Measurements from ENCODE around the gene OSBPL1A. TPM values are rescaled to one million over a fixed set of nuclear protein-coding genes. Genes with fewer than 3 reads are reported as not detected.
A peak's percentile ranks its signal among the peaks of the same experiment; 100 is the strongest.

Gene OSBPL1A
- total RNA-seq, 1 experiment from 2014 or later = 28.9 TPM

DNA sequence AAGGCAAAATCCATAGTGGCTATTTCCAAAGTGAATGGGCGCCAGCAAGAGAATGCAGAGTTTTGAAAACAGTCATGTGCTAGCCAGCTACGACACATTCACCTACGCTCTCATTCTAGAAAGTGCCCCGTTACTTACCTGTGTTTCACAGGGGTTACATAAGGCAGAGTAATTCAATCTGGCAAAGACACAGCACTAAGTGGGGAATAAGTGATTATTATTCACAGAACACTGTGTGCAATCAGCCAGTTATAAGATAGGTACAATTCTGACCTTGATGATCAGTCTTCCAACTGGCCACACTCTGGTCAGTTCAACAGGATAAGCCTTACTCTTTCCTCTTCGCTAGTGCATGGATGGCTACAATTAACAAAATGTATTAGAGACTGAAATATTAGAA lies 152.9 kb downstream of the OSBPL1A start:
- in situ Hi-C loops (cut with HindIII; ENCODE audit: low pct_unique_long_range_greater_than_20kb, low sequenced_read_pairs) = no loop called here
- no peak for DNase-seq (ENCODE audit: low read depth)

DNA sequence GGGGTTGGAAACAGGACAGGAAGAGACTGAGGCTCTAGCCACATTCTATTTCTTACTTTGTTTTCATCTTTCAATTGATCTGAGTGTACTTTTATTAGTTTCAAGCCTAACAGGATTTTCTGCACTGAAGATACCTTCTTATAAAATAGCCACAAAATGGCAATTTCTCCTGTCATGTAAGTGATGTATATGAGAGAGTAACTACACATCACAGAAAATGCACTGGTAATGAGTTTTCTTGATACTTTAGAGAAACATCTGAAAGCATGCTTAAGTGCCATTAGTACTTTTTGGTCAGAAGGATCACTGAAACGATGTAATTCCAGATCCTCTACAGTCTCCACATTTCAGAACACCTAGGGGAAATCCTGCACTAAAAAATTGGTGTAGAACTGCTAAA lies 153.9 kb downstream of the OSBPL1A start:
- in situ Hi-C loops (cut with HindIII; ENCODE audit: low pct_unique_long_range_greater_than_20kb, low sequenced_read_pairs) = no loop called here
- DNase-seq (ENCODE audit: low read depth) = no peak

- in situ Hi-C loops (cut with HindIII; ENCODE audit: low pct_unique_long_range_greater_than_20kb, low sequenced_read_pairs) = no loop called here
- no peak for DNase-seq (ENCODE audit: low read depth)
Measured at GRCh38 chr18:24239341-24239740, 158.3 kb downstream of the OSBPL1A start.

DNA sequence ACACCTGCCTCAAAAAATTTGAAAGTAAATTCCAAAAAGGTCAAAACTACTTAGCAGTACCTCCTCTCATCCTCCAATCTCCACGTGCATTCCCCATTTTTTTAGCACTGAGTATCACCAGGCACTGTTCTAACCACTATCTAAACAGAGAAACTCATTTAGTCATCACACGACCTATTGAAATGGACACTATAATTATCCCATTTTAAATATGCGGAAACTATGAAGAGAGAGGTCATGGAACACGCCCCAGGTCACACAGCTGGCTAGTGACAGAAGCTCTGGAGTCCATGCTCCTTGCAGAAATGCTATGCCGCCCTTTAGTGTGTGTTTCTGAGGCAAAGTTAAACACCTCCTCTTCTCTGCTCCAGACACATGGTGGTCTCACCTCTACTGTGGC lies 159.2 kb downstream of the OSBPL1A start:
- DNase-seq (ENCODE audit: low read depth) = no peak
- in situ Hi-C loops (cut with HindIII; ENCODE audit: low pct_unique_long_range_greater_than_20kb, low sequenced_read_pairs) = no loop called here

- no peak for DNase-seq (ENCODE audit: low read depth)
- in situ Hi-C loops (cut with HindIII; ENCODE audit: low pct_unique_long_range_greater_than_20kb, low sequenced_read_pairs) = no loop called here
Measured at GRCh38 chr18:24234850-24235418, 162.7 kb downstream of the OSBPL1A start.

DNA sequence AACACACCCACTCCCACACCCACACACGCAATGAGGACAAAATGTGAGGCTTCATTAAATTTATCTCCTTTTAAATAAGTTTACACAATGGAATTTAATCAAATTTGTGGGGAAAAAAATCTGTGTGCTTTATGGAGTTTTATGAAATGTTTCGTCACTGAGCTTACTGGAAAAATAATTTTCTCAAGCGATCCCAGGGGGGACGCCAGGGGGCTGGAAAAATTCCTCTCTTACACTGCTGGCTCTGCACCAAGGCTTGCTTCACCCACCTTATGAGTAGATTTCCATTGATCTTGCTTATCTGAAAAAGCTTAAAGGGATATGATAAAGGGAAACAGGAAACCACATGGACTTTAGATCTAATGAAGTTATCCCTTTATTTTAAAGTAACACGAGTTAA lies 163.3 kb downstream of the OSBPL1A start:
- in situ Hi-C loops (cut with HindIII; ENCODE audit: low pct_unique_long_range_greater_than_20kb, low sequenced_read_pairs) = no loop called here
- DNase-seq (ENCODE audit: low read depth) = no peak

DNA sequence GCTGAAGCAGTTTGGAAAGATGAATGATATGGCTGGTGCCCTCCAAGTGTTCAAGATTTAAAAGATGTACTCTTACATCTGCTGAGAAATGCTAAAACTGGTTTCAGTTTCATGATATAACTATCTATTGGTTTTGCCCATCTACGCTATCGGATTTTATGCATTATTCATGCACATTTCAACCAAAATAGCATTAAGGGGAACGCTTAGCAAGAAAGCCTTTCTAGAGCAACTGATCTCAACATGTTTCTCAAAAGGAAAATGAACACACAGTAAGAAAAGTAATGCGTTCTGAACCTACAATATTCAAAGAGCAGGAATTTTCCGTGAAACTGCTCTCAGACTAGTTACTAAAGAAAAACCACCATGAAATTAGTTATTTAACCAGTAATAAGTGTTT lies 164.8 kb downstream of the OSBPL1A start:
- in situ Hi-C loops (cut with HindIII; ENCODE audit: low pct_unique_long_range_greater_than_20kb, low sequenced_read_pairs) = no loop called here
- DNase-seq (ENCODE audit: low read depth) = no peak

- no peak for DNase-seq (ENCODE audit: low read depth)
- in situ Hi-C loops (cut with HindIII; ENCODE audit: low pct_unique_long_range_greater_than_20kb, low sequenced_read_pairs) = no loop called here
Measured at GRCh38 chr18:24231773-24232735, 165.6 kb downstream of the OSBPL1A start.

- in situ Hi-C loops (cut with HindIII; ENCODE audit: low pct_unique_long_range_greater_than_20kb, low sequenced_read_pairs) = no loop called here
Measured at GRCh38 chr18:24230766-24231165, 166.9 kb downstream of the OSBPL1A start.

GRCh38 chr18:24228667-24229041 lies 169.0 kb downstream of the OSBPL1A start:
- in situ Hi-C loops (cut with HindIII; ENCODE audit: low pct_unique_long_range_greater_than_20kb, low sequenced_read_pairs) = no loop called here
- DNase-seq (ENCODE audit: low read depth) = no peak

More at GRCh38 chr18:24230766-24231165, 166.9 kb downstream of the OSBPL1A start:
- DNase-seq (ENCODE audit: low read depth) = no peak

GRCh38 chr18:24227977-24228666 lies 169.5 kb downstream of the OSBPL1A start:
- in situ Hi-C loops (cut with HindIII; ENCODE audit: low pct_unique_long_range_greater_than_20kb, low sequenced_read_pairs) = no loop called here
- no peak for DNase-seq (ENCODE audit: low read depth)

GRCh38 chr18:24220318-24220688 lies 177.3 kb downstream of the OSBPL1A start:
- no peak for DNase-seq (ENCODE audit: low read depth)
- in situ Hi-C loops (cut with HindIII; ENCODE audit: low pct_unique_long_range_greater_than_20kb, low sequenced_read_pairs) = no loop called here

DNA sequence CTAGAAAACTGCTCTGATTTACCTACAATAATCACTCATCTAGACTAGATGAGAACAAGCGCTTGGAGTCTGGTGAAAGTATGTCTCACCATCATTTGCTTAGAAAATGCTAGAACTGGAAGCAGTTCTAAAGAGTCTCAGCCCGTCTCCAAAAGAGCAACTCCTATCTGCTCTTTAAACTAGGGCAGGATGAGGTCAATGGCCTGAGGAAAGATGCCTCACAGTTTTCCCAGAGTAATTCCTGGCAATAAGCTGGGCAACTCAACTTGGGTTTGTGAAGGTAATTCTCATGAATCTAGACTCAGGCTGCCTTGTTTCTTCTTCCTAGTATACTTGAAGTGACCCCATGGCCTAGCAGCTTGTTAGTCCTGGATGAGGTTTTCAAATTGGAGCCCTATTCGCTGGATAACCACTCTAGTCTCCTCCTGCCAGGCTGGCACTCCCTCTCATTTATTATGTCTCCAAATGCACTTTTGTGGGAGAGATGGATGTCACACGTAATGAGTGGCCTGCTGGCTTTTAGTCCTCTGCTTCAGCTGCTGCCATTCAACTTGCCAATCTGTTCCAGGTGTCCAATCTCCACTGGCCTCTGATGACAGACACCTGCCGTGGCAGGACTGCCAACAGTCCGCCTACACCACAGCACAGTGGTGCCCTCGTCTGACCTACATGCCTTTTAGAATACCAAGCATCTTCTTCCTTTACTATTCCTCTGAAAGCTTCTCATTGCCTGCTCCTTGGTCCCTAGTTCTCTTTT lies 177.9 kb downstream of the OSBPL1A start:
- no peak for DNase-seq (ENCODE audit: low read depth)
- in situ Hi-C loops (cut with HindIII; ENCODE audit: low pct_unique_long_range_greater_than_20kb, low sequenced_read_pairs) = no loop called here

DNA sequence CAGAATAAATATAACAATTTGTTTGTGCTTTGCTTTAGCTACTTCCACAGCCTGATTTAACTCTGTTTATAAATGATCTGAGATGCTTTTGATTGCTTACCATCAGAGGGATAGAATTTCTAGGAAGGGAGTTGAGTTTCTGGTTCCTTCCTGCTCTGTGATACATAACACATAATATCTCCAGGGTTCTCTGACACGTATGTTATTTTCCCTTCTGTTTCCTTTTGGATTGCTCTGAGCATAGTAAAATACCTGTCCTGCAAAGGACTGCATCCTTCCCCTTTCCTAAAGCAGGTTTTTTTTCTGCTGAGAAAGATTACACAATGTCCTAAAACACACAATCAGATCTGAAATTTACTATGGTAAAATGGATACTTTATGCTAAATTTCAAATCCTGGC lies 182.7 kb downstream of the OSBPL1A start:
- in situ Hi-C loops (cut with HindIII; ENCODE audit: low pct_unique_long_range_greater_than_20kb, low sequenced_read_pairs) = no loop called here
- no peak for DNase-seq (ENCODE audit: low read depth)

DNA sequence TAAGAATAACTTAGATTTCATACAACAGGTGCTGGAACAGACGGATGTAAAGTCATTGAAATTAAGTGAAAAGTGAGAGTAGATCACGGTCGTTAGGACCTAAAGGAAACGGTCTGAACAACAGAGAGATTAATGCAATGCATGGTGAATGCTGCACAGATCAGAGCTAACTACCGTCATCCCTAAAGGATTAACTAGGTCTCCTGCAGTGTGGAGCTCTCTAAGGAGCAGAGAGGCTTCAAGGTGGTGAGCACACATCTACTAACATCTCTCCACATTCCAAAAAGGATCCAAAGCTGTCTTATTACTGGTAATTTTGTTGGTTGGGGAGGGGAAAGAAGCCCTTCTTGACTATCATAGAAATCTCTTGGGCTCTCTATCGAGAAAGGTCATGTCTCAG lies 183.5 kb downstream of the OSBPL1A start:
- DNase-seq (ENCODE audit: low read depth) = no peak
- in situ Hi-C loops (cut with HindIII; ENCODE audit: low pct_unique_long_range_greater_than_20kb, low sequenced_read_pairs) = no loop called here

DNA sequence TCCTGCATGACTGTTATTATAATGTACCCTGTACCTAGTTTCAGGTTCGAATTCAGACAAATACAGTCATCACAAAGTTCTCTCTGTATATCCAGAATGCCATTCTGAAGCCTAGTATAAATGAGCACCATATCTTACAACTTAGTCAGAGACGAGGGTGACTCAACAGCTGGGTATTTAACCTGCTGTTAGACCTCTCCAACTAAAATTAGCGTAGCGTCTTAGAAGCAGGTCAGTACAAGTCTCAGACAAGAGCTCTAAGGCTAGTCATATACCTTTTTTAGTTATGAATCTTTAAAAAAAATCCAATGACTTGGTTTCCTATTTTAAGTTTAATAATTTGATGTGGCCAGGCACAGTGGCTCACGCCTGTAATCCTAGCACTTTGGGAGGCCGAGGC lies 184.7 kb downstream of the OSBPL1A start:
- peak; percentile 62 for DNase-seq (ENCODE audit: low read depth)
- in situ Hi-C loops (cut with HindIII; ENCODE audit: low pct_unique_long_range_greater_than_20kb, low sequenced_read_pairs) = no loop called here

DNA sequence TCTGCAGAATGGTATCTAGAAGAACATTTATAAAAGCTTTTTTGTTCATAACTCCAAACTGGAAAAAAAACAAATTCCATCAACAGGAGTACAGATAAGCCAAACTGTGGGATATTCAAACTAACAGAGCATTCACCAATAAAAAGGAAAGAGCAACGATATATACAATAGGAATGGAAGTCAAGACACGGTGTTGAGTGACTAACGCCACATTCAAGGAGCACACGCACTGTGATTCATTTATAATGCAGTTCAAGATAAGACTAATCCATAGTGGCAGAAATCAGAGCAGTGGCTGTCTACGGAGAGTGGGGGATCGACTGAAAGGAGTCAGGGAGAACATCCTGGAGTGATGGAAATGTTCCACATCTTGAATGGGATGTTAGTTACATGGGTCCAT lies 188.1 kb downstream of the OSBPL1A start:
- no peak for DNase-seq (ENCODE audit: low read depth)
- in situ Hi-C loops (cut with HindIII; ENCODE audit: low pct_unique_long_range_greater_than_20kb, low sequenced_read_pairs) = no loop called here

- in situ Hi-C loops (cut with HindIII; ENCODE audit: low pct_unique_long_range_greater_than_20kb, low sequenced_read_pairs) = no loop called here
- no peak for DNase-seq (ENCODE audit: low read depth)
Measured at GRCh38 chr18:24208270-24209035, 189.2 kb downstream of the OSBPL1A start.

Data from Caki2 (cell line).